SIG-M5 treated with dmso at 0.1 percent for 504 hours (cell line): Measurements from ENCODE around the gene THEM4.

Source experiments
- DNase-seq: peaks from one replicate; lab custom pipeline; 2025; ENCODE audit not compliant: unreplicated experiment; lab: John Stamatoyannopoulos, UW

THEM4 gene

GRCh38 chr1:151839082-151839412 lies 70.3 kb downstream of the THEM4 start:
- DNase-seq: no peak

GRCh38 chr1:151838222-151839081 lies 70.9 kb downstream of the THEM4 start:
- DNase-seq: no peak

DNA sequence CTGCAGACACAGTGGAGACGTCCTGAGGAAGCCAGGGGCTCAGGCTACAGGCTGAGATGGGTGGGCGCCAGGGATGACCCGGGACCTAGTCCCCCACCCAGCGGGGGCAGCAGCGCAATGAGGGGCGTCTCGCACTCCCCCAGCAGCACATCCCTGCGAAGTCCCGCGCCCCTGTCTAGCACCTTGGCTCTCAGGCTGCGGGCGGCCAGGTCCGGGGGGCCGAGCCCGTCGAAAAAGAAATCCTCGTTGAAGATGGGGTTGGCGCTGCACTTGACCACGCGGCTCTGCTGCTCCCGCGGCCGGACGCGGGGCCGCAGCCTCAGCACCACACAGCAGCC lies 71.5 kb downstream of the THEM4 start:
- no peak for DNase-seq

DNA sequence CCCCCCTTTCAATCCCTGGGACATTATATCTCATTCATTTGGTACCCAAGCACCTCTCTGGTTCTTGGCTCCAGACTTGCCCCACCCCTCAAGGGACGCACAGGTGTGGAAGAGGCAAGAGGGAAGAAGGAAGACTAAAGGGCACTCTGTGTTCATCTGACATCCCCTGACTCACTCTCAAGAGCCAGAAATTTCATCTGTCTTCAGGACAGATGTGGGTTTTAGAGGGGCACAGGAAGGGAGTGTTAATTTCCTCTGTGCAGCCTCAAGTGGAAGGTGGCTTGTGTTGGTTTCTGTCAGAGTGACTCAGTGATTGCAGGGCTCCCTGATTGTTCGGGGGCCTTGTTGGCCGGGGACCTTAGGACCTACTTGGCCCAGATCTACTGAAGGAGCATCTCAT lies 72.1 kb downstream of the THEM4 start:
- no peak for DNase-seq

DNA sequence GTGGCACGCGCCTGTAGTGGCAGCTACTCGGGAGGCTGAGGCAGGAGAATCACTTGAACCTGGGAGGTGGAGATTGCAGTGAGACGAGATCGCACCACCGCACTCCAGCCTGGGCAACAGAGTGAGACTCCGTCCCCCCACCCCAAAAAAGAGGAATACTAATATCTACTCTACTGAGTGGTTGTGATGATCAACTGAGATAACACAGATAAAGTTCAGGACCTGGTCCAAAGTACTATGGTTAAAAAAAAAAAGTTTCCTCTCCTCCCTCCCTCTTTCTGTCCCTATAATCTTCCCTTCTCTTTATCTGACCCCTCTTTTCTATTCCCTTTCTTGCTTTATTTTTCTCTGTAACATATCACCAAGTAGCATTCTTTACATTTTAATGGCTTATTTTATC lies 73.7 kb downstream of the THEM4 start:
- DNase-seq: no peak

DNA sequence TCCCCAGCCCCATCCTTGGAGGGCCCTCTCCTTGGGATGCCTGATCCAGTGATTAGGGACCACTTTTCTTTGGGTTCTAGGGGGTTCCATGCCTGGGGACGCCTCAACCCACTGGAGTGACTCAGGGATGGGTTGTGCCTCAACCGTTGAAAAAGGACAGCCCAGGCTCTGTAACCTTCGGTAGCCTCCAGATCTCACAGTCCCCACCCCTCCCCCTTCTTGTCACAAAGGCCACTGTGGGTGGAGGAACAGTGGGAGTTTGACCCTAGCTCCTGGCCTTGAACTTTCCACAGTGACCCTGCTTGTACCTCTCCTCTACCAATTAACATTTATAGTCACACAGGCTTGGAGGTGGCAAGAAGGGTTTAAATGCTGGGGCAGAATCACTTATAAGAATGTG lies 75.1 kb downstream of the THEM4 start:
- no peak for DNase-seq

DNA sequence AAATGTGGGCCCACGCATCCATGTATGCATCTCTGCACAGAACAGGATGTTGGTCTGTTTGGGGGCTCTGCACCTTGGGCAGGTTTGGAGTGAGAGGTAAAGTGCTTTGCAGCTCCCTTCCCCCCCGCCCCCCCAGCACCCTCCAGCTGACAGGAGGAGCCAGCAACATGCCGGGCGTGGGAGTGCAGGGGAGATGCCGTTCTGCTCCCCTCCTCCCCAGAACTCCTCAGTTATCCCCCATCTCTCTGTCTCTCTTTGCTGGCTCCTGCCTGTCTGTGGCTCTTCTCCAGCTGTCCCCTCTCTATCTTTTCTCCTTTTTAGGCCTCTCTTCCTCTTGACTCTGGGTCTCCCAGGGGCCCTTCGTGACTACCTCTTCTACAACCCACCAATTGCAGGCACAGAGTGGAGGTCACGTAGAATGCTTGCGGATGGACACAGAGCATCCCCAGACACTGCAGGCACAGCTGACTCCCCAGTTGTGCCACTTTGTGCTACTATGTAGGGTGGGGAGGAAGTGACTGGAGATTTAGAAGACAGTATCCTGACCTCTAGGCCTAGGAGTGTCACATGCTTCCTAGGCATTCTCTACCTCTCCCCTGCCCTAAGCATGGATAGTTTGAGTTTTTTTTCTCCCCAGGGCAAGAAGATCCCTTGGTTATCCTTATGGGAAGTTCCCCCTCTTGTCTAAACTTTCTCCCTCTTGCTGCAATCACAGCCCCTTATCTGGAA lies 76.0 kb downstream of the THEM4 start:
- no peak for DNase-seq

- DNase-seq: peak; percentile 48
Measured at GRCh38 chr1:151832318-151832980, 76.9 kb downstream of the THEM4 start.

- DNase-seq: no peak
Measured at GRCh38 chr1:151831605-151832004, 77.7 kb downstream of the THEM4 start, which contains the start of gene RORC. Gene RORC, minus strand, starts transcription at chr1:151831802. Its CDS starts 38 bp downstream, at chr1:151831764.

DNA sequence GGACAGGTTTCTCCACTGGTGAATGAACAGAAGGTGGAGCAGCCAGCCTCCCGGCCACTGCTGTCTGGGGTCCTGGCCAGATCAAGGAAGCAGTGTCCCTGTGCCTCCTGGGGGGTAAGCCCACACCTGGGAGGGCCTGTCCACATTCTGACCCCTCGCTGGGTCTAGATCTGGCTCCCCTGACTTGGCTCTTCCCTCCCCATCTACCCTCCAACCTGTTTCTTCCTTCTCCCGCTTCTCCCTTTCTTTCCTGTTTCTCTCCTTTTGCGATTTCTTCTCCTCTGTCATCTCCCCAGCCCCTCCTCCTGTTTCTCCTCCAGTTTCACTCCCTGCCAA lies 78.1 kb downstream of the THEM4 start:
- no peak for DNase-seq

- no peak for DNase-seq
Measured at GRCh38 chr1:151830055-151830454, 79.3 kb downstream of the THEM4 start.

DNA sequence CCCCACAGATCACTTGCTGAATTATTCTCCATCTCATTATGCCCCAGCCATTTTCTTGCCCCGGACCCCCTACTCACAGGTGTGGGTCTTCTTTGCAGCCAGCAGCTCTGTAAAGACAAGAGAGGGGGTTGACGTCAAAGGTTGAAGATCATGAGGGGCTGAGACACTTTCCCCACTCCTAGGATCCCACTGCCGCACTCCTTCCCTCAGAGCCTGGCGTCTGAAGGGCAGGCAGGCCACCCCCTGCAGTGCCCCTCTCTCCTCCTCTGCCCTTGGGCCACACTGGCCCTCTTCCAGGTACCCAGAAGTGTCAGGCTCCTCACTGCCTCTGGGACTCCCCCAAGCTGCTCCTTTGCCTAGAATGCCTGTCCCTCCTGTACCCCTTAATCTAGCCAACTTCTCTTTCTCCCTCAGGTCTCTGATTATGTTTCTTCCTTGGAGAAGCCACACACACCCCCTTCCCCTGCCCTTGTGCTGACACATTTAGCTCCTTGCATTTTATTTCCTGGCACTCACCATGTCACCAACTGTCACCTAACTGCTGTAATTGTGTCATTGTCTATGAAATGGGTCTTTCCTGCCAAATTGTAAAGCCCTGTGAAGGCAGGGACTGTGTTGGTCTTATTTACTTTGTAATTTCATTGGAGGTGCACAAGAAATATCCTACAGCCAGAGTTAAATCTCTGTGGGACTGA lies 79.8 kb downstream of the THEM4 start:
- no peak for DNase-seq

DNA sequence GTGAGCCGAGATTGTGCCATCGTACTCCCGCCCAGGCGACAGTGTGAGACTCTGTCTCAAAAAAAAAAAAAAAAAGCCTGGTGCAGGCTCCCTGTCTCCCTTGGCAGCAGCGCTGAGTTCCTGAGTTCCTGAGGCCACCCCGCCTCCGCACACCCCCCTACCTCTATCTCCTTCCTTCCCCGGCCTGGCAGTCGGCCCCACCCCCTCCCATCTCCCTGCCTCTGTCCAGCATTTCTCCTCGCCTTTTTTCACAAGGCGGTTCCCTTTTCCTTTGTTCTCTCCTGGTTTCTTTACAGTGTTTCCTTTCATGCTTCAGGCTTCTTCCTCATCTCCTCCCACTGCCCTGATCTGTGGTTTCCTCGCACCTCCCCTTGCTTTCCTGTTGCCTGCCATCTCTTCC lies 80.4 kb downstream of the THEM4 start:
- DNase-seq: peak; percentile 66

DNA sequence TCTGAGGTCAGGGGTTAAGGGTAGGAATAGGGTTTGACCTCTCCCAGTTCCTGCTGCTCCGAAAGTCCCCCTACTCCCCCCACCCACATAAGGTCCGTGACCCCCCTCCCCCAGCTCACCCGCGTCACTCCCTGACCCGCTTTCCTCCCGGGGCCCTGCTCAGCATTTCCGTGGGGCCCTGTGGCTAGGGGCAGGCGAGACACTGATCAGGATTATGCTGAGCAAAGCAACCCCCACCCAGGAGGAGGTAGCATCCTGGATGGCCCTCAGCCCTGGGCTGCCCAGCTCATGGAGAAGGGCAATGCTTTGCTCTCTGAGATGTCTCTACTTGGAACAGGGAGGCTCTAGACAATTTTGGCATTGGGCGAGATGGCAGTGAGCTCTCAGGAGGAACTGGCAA lies 81.5 kb downstream of the THEM4 start:
- no peak for DNase-seq

- no peak for DNase-seq
Measured at GRCh38 chr1:151825751-151826660, 83.3 kb downstream of the THEM4 start.

GRCh38 chr1:151825204-151825603 lies 84.1 kb downstream of the THEM4 start:
- no peak for DNase-seq
